Testis (tissue), 3 donors: ENCODE data around the gene CAPS2. TPM values are rescaled to one million over a fixed set of nuclear protein-coding genes. Genes with fewer than 3 reads are reported as not detected.

Source experiments
- DNase-seq: peaks from one replicate; pipeline ENCODE4 v3.0.0-alpha.2; 2019
- H3K27ac ChIP-seq, 2 donors: fragments of 200-600 bp; sonication (generic); one replicate each; pipeline ENCODE4 v1.5.1; 2019
- H3K27me3 ChIP-seq: fragments of 200-600 bp; sonication (generic); one replicate; pipeline ENCODE4 v1.5.1; 2019
- H3K36me3 ChIP-seq: fragments of 200-600 bp; sonication (generic); one replicate; pipeline ENCODE4 v1.5.1; 2017; ENCODE audit warnings: low read depth; ENCODE audit errors: missing control alignments
- H3K4me1 ChIP-seq: fragments of 200-600 bp; sonication (generic); one replicate; pipeline ENCODE4 v1.5.1; 2019
- H3K4me3 ChIP-seq, 2 donors: fragments of 200-600 bp; sonication (generic); one replicate each; pipeline ENCODE4 v1.5.1; 2017 to 2019
- H3K9me3 ChIP-seq: fragments of 200-600 bp; sonication (generic); one replicate; pipeline ENCODE4 v1.5.1; 2017
- CTCF ChIP-seq, 3 experiments: fragments of 450-650 bp in 2 of 3; fragments of 200-600 bp in 1 of 3; sonication (generic) in 1 of 3; IDR thresholded peaks; one replicate each; pipeline ENCODE4 v1.5.1; 2016 to 2019; ENCODE audit warnings: antibody characterized with exemption in 3 of 3, mild to moderate bottlenecking in 2 of 3, moderate library complexity in 1 of 3
- POLR2A ChIP-seq: fragments of 450-650 bp; IDR thresholded peaks from one replicate; pipeline ENCODE4 v1.6.1; 2017; ENCODE audit warnings: antibody characterized with exemption, mild to moderate bottlenecking, moderate library complexity
- WGBS, 2 donors: methylation state at CpG; one replicate each; pipeline ENCODE4 v1.1.5; 2018; 5-methylcytosine and 5-hydroxymethylcytosine counted together
- intact Hi-C: fragments of 100-400 bp; cut with DNase I; formaldehyde crosslinking; loops from one replicate; pipeline ENCODE4 v1.15.1; 2023; ENCODE audit warnings: low total_unique reads
- polyA plus RNA-seq: library from polyadenylated mRNA; stranded (reverse); fragments of 350-450 nt; fragmentation: Illumina TruSeq; extraction: RNeasy Lipid Tissue Mini Kit (QIAGEN cat#74804); gene quantifications from one replicate; pipeline ENCODE4 v1.2.3, GENCODE V29; 2014; ENCODE audit warnings: low read depth, low replicate concordance; ENCODE audit not compliant: insufficient read depth
- total RNA-seq, 2 donors: library from RNA; depleted of rRNA; stranded (reverse); fragments of >200 nt; gene quantifications; one replicate each; pipeline ENCODE4 v1.2.3, GENCODE V29; 2016

Gene CAPS2
- total and polyA plus RNA-seq, 3 donors from 2014 or later: 8.1 to 25.6 (median 22.1) TPM

- no peak within 1 kb of the TSS for H3K27ac ChIP-seq
- H3K36me3 ChIP-seq: no peaks in the 10 kb centered on the region
- H3K4me1 ChIP-seq: peaks cover 3% of the 10 kb centered on the region
- H3K4me3 ChIP-seq: peak within 1 kb of the TSS; percentile 24 to 41
- WGBS, 2 donors: 11 to 15% methylated on average over 22 to 23 of the region's 23 CpGs
- no peaks in the 10 kb centered on the region for H3K9me3 ChIP-seq
- intact Hi-C loops: loop anchor here (10.0 kb wide), 1 partner anchor 170 kb away; no protein-coding TSS in a partner anchor
- peak; percentile 94 for DNase-seq
- no peaks in the 10 kb centered on the region for H3K27me3 ChIP-seq
- TF ChIP-seq CTCF (IDR thresholded peaks at IDR 0.05): peak; percentile 81 to 85 (median 84)
- TF ChIP-seq POLR2A: no peak
Observed at GRCh38 chr12:75334384-75335030, 4.4 kb upstream of the CAPS2 start, which contains the start of gene GLIPR1L1. Gene GLIPR1L1 (plus strand): TSS chr12:75334670. CDS start chr12:75334729, 59 bp downstream.

GRCh38 chr12:75327642-75328041, 2.5 kb downstream of the CAPS2 start:
- DNase-seq: no peak
- H3K36me3 ChIP-seq: no peaks in the 10 kb centered on the region
- WGBS, 2 donors: 88 to 92% methylated on average over 1 of the region's 1 CpG
- TF ChIP-seq POLR2A (no peak), CTCF (IDR thresholded peaks at IDR 0.05) (no peak)
- H3K4me1 ChIP-seq: peaks cover 3% of the 10 kb centered on the region
- H3K9me3 ChIP-seq: no peaks in the 10 kb centered on the region
- no peaks in the 10 kb centered on the region for H3K27me3 ChIP-seq
- no peak overlapping the region for H3K4me3 ChIP-seq
- no peak overlapping the region for H3K27ac ChIP-seq
- intact Hi-C loops: no loop called here

- no peak overlapping the region for H3K4me3 ChIP-seq
- intact Hi-C loops: no loop called here
- no peak overlapping the region for H3K27ac ChIP-seq
- 62 to 73% methylated on average over 3 of the region's 3 CpGs for WGBS, 2 donors
- H3K36me3 ChIP-seq: no peaks in the 10 kb centered on the region
- no peak for DNase-seq
- no peaks in the 10 kb centered on the region for H3K9me3 ChIP-seq
- no peaks in the 10 kb centered on the region for H3K4me1 ChIP-seq
- H3K27me3 ChIP-seq: no peaks in the 10 kb centered on the region
- TF ChIP-seq POLR2A (no peak), CTCF (IDR thresholded peaks at IDR 0.05) (no peak)
Observed at GRCh38 chr12:75323663-75324062, 6.5 kb downstream of the CAPS2 start.

- Histone ChIP-seq H3K27ac (no peak overlapping the region), H3K4me3 (no peak overlapping the region), H3K4me1 (no peaks in the 10 kb centered on the region), H3K27me3 (no peaks in the 10 kb centered on the region), H3K36me3 (no peaks in the 10 kb centered on the region), H3K9me3 (no peaks in the 10 kb centered on the region)
- no peak for TF ChIP-seq POLR2A
- TF ChIP-seq CTCF (IDR thresholded peaks at IDR 0.05): no peak
- intact Hi-C loops: no loop called here
- 0% methylated on average over 1 of the region's 1 CpG for WGBS, 2 donors
- DNase-seq: no peak
Observed at GRCh38 chr12:75322464-75322863, 7.7 kb downstream of the CAPS2 start.

GRCh38 chr12:75317784-75318183, 12.3 kb downstream of the CAPS2 start:
- intact Hi-C loops: no loop called here
- DNase-seq: no peak
- no peaks in the 10 kb centered on the region for H3K36me3 ChIP-seq
- no peak for TF ChIP-seq CTCF (IDR thresholded peaks at IDR 0.05)
- H3K27ac ChIP-seq: no peak overlapping the region
- H3K4me1 ChIP-seq: no peaks in the 10 kb centered on the region
- H3K27me3 ChIP-seq: no peaks in the 10 kb centered on the region
- H3K4me3 ChIP-seq: no peak overlapping the region
- WGBS, 2 donors: 91 to 95% methylated on average over 3 of the region's 3 CpGs
- no peaks in the 10 kb centered on the region for H3K9me3 ChIP-seq
